ENCODE results near the gene C6. TPM values are rescaled to one million over a fixed set of nuclear protein-coding genes. Genes with fewer than 3 reads are reported as not detected.

The C6 gene
- total RNA-seq, 1 experiment from 2014 or later: not detected

- no peak overlapping the region for H2AK5ac ChIP-seq (ENCODE audit: insufficient read length, low read length)
- no peak overlapping the region for H3K4me2 ChIP-seq (ENCODE audit: insufficient read depth, insufficient read length, low read length)
- no peak overlapping the region for H2BK15ac ChIP-seq (ENCODE audit: low read depth, low read length)
- no peak overlapping the region for H2BK12ac ChIP-seq (ENCODE audit: insufficient read length, low read depth, low read length)
- no peak overlapping the region for H3K18ac ChIP-seq (ENCODE audit: insufficient read length, low read depth, low read length)
- H3K9me3 ChIP-seq (ENCODE audit: control insufficient read depth, low read depth, low read length): no peaks in the 10 kb centered on the region
- no peaks in the 10 kb centered on the region for H3K79me1 ChIP-seq (ENCODE audit: insufficient read depth, low read depth, low read length, poor library complexity, severe bottlenecking)
- H2AFZ ChIP-seq (ENCODE audit: low read length): no peak overlapping the region
- TF ChIP-seq CTCF (conservative IDR thresholded peaks at IDR 0.05): no peak
- DNase-seq: no peak
- Mint-ChIP-seq H3K27me3 (ENCODE audit: low read depth) (no peaks in the 10 kb centered on the region), H3K4me3 (no peak overlapping the region), H3K36me3 (ENCODE audit: insufficient read depth in 1 of 3, low read depth in 3 of 3) (no peaks in the 10 kb centered on the region), H3K9me3 (no peaks in the 10 kb centered on the region), H3K27ac (no peak overlapping the region), H3K4me1 (no peaks in the 10 kb centered on the region)
- H4K20me1 ChIP-seq (ENCODE audit: control insufficient read depth, insufficient read depth, insufficient read length): no peaks in the 10 kb centered on the region
- no peaks in the 10 kb centered on the region for H3K27me3 ChIP-seq (ENCODE audit: insufficient read depth, low read length)
- no peak overlapping the region for H3K9ac ChIP-seq (ENCODE audit: extremely low read depth, insufficient read length, low read length)
- no peak overlapping the region for H2BK5ac ChIP-seq (ENCODE audit: insufficient read length, low read length)
- no peaks in the 10 kb centered on the region for H3K23me2 ChIP-seq (ENCODE audit: insufficient read length, low read depth, low read length, poor library complexity, severe bottlenecking)
- H3K56ac ChIP-seq (ENCODE audit: insufficient read length, low read depth, low read length): no peak overlapping the region
- H3K27ac ChIP-seq (ENCODE audit: insufficient read length, low read depth, low read length): no peak overlapping the region
- H3T11ph ChIP-seq (ENCODE audit: low read length): no peak overlapping the region
- no peak overlapping the region for H3K14ac ChIP-seq (ENCODE audit: insufficient read depth, low read length)
- H4K8ac ChIP-seq (replicated peaks; ENCODE audit: insufficient read length, low read depth, low read length): no peak overlapping the region
- H3K4ac ChIP-seq (ENCODE audit: low read depth, low read length): no peak overlapping the region
- no peaks in the 10 kb centered on the region for H3K79me2 ChIP-seq (ENCODE audit: insufficient read depth, low read length)
- H2BK120ac ChIP-seq (ENCODE audit: low read depth, low read length, poor library complexity, severe bottlenecking): no peak overlapping the region
- no peak overlapping the region for H3K23ac ChIP-seq (ENCODE audit: insufficient read length, low read depth, low read length)
- no peaks in the 10 kb centered on the region; the same call in 1 of the 2 replicates for H3K4me1 ChIP-seq (ENCODE audit: insufficient read depth, low read length)
- H4K5ac ChIP-seq (ENCODE audit: insufficient read length, low read depth, low read length): no peak overlapping the region
- H2BK20ac ChIP-seq (ENCODE audit: low read depth, low read length, poor library complexity, severe bottlenecking): no peak overlapping the region
- H4K91ac ChIP-seq (ENCODE audit: insufficient read length, low read depth, low read length): no peak overlapping the region
Observed at GRCh38 chr5:41156739-41157138, 56.6 kb downstream of the C6 start.
